ENCODE results near the gene MUC5AC.
"Not testable (repeated sequence)": the region's sequence is repeated elsewhere in the genome, so short reads cannot be mapped to it uniquely, and the experiment has no call there.

MUC5AC gene

GRCh38 chr11:1242751-1243150, 85.0 kb downstream of the MUC5AC start:
- DNase-seq, result not testable (repeated sequence)

GRCh38 chr11:1243521-1243920, 85.8 kb downstream of the MUC5AC start:
- not testable (repeated sequence) for DNase-seq

GRCh38 chr11:1244557-1244956, 86.8 kb downstream of the MUC5AC start:
- DNase-seq, result not testable (repeated sequence)

GRCh38 chr11:1245717-1246116, 88.0 kb downstream of the MUC5AC start:
- DNase-seq, result not testable (repeated sequence)

- DNase-seq, result not testable (repeated sequence)
These were observed 88.5 kb downstream of the MUC5AC start for GRCh38 chr11:1246301-1246700.

GRCh38 chr11:1247026-1247425, 89.3 kb downstream of the MUC5AC start:
- not testable (repeated sequence) for DNase-seq

GRCh38 chr11:1248951-1249350, 91.2 kb downstream of the MUC5AC start:
- DNase-seq, result not testable (repeated sequence)

GRCh38 chr11:1250411-1250810, 92.7 kb downstream of the MUC5AC start:
- not testable (repeated sequence) for DNase-seq

Measured in suppressor macrophage treated with lipopolysaccharide for 4 hours (primary cell).